HG02798 (cell line): ENCODE results near the gene VAMP8.
"Not testable (repeated sequence)": the region's sequence is repeated elsewhere in the genome, so short reads cannot be mapped to it uniquely, and the experiment has no call there.

Experiments
- ATAC-seq: cut with Tn5 transposase; IDR thresholded peaks from one replicate; pipeline ENCODE4 v1.9.1; 2021; ENCODE audit warnings: mild to moderate bottlenecking; ENCODE audit not compliant: unreplicated experiment, poor library complexity

The VAMP8 gene

DNA sequence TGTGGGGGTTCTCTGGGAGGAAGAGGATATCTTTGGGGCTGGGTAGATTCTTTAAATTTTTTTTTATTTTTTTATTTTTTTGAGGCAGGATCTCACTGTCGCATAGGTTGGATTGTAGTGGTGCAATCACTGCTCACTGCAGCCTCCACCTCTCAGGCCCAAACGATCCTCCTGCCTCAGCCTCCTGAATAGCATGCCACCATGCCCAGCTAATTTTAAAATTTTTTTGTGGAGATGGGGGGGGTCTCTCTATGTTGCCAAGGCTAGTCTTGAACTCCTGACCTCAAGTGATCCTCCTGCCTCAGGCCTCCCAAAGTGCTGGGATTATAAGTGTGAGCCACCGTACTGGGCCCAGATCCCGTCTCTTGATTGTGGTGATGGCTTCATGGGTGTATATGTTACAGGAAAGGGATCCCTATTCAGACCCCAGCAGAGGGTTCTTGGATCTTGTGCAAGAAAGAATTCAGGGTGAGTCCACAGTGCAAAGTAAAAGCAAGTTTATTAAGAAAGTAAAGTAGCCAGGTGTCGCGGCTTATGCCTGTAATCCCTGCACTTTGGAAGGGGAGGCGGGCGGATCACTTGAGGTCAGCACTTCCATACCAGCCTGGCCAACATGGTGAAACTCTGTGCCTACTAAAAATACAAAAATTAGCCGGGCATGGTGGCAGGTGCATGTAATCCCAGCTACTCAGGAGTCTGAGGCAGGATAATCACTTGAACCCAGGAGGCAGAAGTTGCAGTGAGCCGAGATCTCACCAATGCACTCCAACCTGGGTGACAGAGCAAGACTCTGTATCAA is 36.5 kb downstream of the VAMP8 start:
- ATAC-seq = no peak

DNA sequence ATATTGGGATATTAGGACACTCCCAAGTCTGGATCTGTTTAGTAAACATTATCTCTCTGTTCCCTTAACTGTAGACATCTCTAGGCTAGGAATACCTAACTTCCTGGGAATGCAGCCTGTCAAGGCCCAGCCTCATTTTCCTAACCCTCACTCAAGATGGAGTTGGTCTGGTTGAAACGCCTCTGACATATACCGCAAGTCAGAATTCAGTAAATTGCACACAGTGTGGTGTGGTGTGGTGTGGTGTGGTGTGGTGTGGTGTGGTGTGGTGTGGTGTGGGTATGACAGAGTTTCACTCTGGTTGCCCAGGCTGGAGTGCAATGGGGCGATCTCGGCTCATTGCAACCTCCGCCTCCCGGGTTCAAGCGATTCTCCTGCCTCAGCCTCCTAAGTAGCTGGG is 37.4 kb downstream of the VAMP8 start:
- not testable (repeated sequence) for ATAC-seq

DNA sequence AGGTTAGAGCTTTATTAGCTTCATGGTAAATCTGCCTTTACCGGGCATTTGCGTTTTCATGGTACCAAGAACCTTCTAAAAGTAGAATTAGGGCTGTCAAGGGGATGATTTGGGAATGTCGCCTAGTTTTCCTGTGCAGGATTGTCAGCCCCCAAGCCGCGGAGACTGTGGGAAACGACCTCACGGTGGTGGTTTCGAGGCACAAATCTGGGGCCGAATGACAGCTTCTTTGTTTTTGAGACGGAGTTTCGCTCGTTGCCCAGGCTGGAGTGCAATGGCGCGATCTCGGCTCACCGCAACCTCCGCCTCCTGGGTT is 38.0 kb downstream of the VAMP8 start:
- ATAC-seq = no peak

DNA sequence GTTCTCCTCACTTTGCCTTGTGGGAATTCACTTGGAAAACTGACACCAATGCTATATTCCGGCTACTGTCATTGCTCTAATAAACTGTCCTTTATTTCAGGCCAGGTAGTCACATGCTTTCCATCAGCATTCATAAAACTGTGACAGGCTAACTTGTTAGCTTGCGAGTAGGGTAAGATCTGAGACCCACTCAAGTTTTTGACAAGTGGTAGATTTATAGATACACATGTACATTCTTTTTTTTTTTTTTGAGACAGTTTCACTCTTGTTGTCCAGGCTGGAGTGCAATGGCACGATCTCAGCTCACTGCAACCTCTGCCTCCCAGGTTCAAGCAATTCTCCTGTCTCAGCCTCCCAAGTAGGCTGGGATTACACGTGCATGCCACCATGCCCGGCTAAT is 40.3 kb downstream of the VAMP8 start:
- ATAC-seq = not testable (repeated sequence)

DNA sequence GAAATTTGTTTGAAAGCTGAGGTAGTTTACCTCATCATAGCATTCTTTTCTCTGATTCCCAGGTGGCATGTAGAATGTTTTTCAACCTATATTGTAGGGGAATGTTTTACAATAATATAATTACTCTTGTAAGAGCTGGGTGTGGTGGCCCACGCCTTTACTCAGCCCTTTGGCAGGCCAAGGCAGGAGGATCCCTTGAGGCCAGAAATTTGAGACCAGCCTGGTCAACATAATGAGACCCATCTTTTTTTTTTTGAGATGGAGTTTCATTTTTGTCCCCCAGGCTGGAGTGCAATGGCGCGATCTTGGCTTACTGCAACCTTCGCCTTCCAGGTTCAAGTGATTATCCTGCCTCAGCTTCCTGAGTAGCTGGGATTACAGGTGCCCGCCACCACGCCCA is 42.2 kb downstream of the VAMP8 start:
- no peak for ATAC-seq

DNA sequence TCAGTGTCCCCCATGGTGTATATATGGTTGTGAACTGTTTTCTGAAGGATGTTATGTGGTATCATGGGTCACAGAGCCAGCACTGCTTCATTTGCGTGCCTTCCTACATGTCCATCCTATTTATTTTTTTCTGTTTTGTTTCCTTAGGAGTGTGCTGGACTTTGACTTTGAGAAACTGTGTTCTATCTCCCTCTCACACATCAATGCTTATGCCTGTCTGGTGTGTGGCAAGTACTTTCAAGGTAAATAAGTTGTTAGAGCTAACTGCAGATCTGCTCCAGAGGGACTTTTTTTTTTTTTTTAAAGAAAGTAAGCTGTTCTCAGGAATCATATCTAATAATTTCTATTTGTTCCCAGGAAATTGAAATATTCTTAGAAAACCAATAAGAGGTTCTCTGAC is 44.0 kb downstream of the VAMP8 start:
- no peak for ATAC-seq

DNA sequence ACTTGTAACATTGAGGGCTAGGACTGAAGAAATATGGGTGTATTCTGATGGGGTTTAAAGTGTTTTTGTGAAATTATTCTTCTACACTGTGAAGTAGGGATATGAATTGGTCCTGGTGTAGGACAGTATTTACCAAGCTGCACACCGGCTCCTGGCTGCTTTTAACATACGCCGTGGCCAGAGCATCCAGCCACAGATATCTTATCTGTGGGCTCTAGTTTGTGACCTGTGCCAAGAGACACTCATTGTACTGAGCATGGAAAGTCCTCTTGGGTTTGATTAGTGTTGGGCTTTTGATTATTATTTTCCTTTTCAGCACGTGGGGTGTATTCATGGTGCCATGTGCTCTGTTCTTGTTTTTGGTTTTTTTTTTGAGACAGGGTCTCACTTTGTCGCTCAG is 46.6 kb downstream of the VAMP8 start:
- ATAC-seq = no peak

DNA sequence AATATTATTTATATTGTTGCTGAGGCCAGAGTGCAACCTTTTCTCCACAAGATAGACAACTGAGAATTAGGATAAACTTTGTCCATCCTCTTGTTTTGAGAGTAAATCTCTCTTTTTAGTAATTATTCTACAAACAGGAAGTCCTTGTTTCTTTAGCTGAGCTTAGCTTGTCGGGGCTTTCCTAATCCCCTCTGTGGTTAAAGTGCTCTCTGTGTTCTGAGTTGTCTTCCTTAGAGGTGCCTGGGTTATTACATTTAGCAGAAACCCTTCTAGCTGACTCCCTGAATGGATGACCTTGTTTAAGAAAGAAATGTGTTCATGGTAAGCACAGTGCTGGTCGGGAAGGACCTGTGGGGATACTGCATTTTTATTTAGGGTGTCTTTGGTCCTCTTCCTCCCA is 51.3 kb downstream of the VAMP8 start:
- peak; percentile 54 for ATAC-seq

DNA sequence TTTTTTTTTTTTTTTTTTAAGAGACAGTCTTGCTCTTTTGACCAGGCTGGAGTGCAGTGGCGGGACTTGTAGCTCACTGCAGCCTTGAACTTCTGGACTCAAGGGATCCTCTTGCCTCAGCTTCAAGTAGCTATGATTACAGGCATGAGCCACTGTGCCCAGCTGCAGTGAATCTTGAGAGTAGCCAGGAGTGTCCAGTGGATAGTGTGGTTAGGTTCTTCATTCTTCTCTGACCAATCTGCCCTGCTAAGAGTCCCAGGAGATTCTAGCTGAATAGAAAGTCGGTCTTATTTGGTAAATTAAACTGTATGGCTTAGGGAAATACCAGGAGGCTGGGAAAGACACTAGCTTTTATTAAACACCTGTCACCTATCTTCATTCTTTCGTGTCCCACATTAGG is 53.9 kb downstream of the VAMP8 start:
- no peak for ATAC-seq
